ENCODE results near the gene TLX1.

GRCh38 chr10:101090597-101090996 lies 40.5 kb upstream of the TLX1 start:
- TF ChIP-seq POLR2A (IDR thresholded peaks at IDR 0.05) (no peak), CTCF (IDR thresholded peaks at IDR 0.05) (no peak)

All from esophagus squamous epithelium (tissue), 4 donors.